ENCODE results near the gene CCDC148. TPM values are rescaled to one million over a fixed set of nuclear protein-coding genes. Genes with fewer than 3 reads are reported as not detected.

CCDC148 gene
- total RNA-seq, 1 experiment from 2014 or later: 2.1 TPM

DNA sequence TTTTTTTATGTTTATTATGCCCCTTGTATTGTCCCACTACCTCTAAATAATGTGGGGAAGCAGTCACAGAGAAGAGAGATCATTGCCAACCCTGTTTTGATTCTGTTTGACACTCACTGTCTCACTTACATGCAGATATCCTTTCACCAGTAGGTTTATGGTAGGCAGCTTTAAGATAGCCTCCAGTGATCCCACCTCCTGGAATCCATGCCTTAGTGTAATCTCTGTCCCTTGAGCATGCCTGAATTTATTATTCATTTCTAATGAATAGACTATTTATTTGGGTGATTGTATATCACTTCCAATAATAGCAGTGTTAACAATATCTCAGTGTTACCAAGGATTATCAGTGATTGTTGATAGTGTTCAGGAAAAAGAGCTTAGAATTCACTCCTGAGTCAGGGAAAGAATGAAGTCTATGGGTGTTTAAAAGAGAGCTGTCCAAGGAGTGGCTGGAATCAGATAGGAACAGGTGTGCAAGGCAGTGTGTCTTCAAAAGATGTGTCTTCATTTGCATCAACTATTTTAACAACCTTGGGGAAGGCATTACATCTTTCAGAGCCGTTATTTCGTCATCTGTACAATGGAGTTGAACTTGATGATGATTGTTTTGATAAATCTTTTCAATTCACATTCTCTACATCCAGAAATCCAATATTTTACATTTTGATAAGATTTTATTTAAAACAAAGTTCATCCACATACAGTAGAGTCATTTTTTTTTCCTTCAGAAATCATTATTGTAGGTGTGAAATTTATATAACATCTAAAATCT is 32.1 kb upstream of the CCDC148 start (continued):
- TF ChIP-seq, protein P1, sequence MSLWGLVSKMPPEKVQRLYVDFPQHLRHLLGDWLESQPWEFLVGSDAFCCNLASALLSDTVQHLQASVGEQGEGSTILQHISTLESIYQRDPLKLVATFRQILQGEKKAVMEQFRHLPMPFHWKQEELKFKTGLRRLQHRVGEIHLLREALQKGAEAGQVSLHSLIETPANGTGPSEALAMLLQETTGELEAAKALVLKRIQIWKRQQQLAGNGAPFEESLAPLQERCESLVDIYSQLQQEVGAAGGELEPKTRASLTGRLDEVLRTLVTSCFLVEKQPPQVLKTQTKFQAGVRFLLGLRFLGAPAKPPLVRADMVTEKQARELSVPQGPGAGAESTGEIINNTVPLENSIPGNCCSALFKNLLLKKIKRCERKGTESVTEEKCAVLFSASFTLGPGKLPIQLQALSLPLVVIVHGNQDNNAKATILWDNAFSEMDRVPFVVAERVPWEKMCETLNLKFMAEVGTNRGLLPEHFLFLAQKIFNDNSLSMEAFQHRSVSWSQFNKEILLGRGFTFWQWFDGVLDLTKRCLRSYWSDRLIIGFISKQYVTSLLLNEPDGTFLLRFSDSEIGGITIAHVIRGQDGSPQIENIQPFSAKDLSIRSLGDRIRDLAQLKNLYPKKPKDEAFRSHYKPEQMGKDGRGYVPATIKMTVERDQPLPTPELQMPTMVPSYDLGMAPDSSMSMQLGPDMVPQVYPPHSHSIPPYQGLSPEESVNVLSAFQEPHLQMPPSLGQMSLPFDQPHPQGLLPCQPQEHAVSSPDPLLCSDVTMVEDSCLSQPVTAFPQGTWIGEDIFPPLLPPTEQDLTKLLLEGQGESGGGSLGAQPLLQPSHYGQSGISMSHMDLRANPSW (CRISPR knock-in tag; conservative IDR thresholded peaks at IDR 0.05; ENCODE audit: low read depth): no peak

DNA sequence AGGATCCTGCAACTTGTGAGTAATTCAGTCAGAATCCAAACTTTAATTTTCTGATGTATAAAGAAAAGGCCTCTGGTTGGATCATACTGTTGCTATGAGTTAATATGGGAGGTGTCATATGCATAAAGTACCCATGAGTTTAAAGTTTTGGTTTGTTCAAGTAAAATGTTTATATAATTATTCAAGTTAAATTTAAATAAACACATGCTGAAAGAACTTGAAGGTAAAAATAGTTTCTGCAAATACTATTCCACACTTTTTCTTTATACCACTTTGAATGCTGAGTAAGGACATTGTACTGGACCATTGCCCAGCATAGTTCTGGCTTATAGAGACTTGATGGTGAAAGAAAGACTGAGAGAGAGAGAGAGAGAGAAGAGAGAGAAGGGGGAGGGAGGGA is 30.9 kb upstream of the CCDC148 start:
- H3K27me3 Mint-ChIP-seq (ENCODE audit: low read depth): no peaks in the 10 kb centered on the region
- POLR2A ChIA-PET: interaction anchor here (0.6 kb wide), 1 partner anchor 29 kb away, joined by 3 read pairs; no protein-coding TSS in a partner anchor
- ATAC-seq (no peak), DNase-seq (ENCODE audit: low spot score) (no peak)
- H3K27ac Mint-ChIP-seq: no peak overlapping the region
- CTCF ChIA-PET: interaction anchor here (1.4 to 2.8 kb wide), 2 partner anchors 13 to 308 kb away, joined by 4 to 17 read pairs; no protein-coding TSS in a partner anchor
- TF ChIP-seq, protein P2, sequence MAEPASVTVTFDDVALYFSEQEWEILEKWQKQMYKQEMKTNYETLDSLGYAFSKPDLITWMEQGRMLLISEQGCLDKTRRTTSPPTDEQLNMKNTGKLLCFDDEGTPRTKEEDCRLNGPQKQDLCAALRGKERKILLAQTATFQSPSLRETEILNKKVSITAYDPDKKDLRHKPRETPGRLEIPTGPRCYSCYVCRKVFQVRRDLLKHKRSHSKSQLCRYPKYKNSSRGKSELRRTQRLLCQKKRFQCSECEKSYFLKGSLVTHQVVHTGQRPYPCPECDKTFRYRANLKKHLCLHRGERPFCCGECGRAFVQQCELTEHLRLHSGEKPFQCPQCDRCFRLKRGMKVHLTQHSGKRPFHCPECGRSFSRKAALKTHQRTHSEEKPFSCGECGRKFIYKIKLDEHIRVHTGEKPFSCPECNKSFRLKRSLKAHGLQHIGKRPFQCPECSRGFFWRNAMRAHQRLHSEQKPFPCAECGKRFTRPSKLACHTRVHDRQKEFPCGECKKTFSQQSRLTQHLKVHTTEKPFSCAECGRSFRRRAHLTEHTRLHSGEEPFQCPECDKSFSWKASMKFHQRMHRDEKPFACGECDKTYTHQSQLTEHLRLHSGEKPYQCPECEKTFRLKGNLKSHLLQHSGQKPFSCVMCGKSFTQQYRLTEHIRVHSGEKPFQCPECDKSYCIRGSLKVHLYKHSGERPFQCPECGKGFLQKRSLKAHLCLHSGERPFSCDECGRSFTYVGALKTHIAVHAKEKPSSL (CRISPR knock-in tag; conservative IDR thresholded peaks at IDR 0.05): no peak
- TF ChIP-seq, protein P3, sequence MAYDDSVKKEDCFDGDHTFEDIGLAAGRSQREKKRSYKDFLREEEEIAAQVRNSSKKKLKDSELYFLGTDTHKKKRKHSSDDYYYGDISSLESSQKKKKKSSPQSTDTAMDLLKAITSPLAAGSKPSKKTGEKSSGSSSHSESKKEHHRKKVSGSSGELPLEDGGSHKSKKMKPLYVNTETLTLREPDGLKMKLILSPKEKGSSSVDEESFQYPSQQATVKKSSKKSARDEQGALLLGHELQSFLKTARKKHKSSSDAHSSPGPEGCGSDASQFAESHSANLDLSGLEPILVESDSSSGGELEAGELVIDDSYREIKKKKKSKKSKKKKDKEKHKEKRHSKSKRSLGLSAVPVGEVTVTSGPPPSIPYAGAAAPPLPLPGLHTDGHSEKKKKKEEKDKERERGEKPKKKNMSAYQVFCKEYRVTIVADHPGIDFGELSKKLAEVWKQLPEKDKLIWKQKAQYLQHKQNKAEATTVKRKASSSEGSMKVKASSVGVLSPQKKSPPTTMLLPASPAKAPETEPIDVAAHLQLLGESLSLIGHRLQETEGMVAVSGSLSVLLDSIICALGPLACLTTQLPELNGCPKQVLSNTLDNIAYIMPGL (CRISPR knock-in tag; IDR thresholded peaks at IDR 0.05): no peak
- TF ChIP-seq TEAD1 (CRISPR knock-in tag; IDR thresholded peaks at IDR 0.05) (no peak), PRRX2 (CRISPR knock-in tag; IDR thresholded peaks at IDR 0.05) (no peak), NR3C1 (CRISPR knock-in tag; conservative IDR thresholded peaks at IDR 0.05; ENCODE audit: low read depth) (no peak), ZNF263 (CRISPR knock-in tag; IDR thresholded peaks at IDR 0.05; ENCODE audit: low read depth) (no peak), ZNF416 (CRISPR knock-in tag; IDR thresholded peaks at IDR 0.05) (no peak), TP53 (CRISPR knock-in tag; IDR thresholded peaks at IDR 0.05) (no peak), ZNF219 (CRISPR knock-in tag; IDR thresholded peaks at IDR 0.05; ENCODE audit: borderline replicate concordance) (no peak), GRHL2 (CRISPR knock-in tag; IDR thresholded peaks at IDR 0.05; ENCODE audit: insufficient replicate concordance, severe bottlenecking) (no peak)
- TF ChIP-seq, protein P4, sequence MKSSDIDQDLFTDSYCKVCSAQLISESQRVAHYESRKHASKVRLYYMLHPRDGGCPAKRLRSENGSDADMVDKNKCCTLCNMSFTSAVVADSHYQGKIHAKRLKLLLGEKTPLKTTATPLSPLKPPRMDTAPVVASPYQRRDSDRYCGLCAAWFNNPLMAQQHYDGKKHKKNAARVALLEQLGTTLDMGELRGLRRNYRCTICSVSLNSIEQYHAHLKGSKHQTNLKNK (CRISPR knock-in tag; IDR thresholded peaks at IDR 0.05): no peak
- H3K4me3 Mint-ChIP-seq: no peak overlapping the region
- no peaks in the 10 kb centered on the region for H3K9me3 Mint-ChIP-seq
- peaks cover 75% of the 10 kb centered on the region for H3K4me1 Mint-ChIP-seq
- peaks cover 3% of the 10 kb centered on the region; the same call in 1 of the 2 replicates for H3K36me3 Mint-ChIP-seq

DNA sequence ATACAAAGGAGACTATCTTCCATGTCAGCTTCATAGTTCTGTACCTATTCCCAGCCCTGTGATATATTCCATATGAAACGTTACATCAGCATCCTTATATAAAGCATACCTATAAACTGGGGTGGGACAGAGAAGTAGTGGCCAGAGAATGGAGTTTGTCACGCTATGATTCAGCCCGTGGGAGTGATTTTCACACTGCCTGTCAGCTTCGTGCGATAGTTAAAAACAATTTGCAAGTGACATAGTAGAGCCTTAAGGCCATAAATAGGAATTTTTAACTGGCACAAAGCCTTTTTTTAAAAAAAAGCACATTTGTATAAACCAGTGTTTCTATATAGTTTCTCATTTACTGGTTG is 30.4 kb upstream of the CCDC148 start:
- Mint-ChIP-seq H3K9me3 (no peaks in the 10 kb centered on the region), H3K36me3 (peaks cover 3% of the 10 kb centered on the region; the same call in 1 of the 2 replicates), H3K4me3 (no peak overlapping the region), H3K27ac (0 out of 2 replicates have a peak overlapping the region, but pooled peaks have one; percentile 58), H3K4me1 (peaks cover 70% of the 10 kb centered on the region), H3K27me3 (ENCODE audit: low read depth) (no peaks in the 10 kb centered on the region)
- ATAC-seq: no peak
- CTCF ChIA-PET: interaction anchor here (0.9 kb wide), 1 partner anchor 30 kb away, joined by 4 read pairs; the partner anchor contains the start of genes CCDC148 and PKP4
- POLR2A ChIA-PET: no interaction called here
- DNase-seq (ENCODE audit: low spot score): no peak
- TF ChIP-seq, protein P5, sequence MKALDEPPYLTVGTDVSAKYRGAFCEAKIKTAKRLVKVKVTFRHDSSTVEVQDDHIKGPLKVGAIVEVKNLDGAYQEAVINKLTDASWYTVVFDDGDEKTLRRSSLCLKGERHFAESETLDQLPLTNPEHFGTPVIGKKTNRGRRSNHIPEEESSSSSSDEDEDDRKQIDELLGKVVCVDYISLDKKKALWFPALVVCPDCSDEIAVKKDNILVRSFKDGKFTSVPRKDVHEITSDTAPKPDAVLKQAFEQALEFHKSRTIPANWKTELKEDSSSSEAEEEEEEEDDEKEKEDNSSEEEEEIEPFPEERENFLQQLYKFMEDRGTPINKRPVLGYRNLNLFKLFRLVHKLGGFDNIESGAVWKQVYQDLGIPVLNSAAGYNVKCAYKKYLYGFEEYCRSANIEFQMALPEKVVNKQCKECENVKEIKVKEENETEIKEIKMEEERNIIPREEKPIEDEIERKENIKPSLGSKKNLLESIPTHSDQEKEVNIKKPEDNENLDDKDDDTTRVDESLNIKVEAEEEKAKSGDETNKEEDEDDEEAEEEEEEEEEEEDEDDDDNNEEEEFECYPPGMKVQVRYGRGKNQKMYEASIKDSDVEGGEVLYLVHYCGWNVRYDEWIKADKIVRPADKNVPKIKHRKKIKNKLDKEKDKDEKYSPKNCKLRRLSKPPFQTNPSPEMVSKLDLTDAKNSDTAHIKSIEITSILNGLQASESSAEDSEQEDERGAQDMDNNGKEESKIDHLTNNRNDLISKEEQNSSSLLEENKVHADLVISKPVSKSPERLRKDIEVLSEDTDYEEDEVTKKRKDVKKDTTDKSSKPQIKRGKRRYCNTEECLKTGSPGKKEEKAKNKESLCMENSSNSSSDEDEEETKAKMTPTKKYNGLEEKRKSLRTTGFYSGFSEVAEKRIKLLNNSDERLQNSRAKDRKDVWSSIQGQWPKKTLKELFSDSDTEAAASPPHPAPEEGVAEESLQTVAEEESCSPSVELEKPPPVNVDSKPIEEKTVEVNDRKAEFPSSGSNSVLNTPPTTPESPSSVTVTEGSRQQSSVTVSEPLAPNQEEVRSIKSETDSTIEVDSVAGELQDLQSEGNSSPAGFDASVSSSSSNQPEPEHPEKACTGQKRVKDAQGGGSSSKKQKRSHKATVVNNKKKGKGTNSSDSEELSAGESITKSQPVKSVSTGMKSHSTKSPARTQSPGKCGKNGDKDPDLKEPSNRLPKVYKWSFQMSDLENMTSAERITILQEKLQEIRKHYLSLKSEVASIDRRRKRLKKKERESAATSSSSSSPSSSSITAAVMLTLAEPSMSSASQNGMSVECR (CRISPR knock-in tag; IDR thresholded peaks at IDR 0.05; ENCODE audit: borderline replicate concordance): no peak
- TF ChIP-seq ZNF396 (CRISPR knock-in tag; IDR thresholded peaks at IDR 0.05; ENCODE audit: borderline replicate concordance) (no peak), GABPB1 (CRISPR knock-in tag; IDR thresholded peaks at IDR 0.05) (no peak)
